ENCODE data around the gene HEBP1.

HEBP1 gene

GRCh38 chr12:12990700-12991468 is 9.2 kb downstream of the HEBP1 start:
- peak; percentile 83 for DNase-seq (ENCODE audit: low read depth, low spot score)

- no peak for DNase-seq (ENCODE audit: low read depth, low spot score)
These were observed 12.6 kb downstream of the HEBP1 start for GRCh38 chr12:12987421-12987820.

GRCh38 chr12:12986775-12987331 is 13.2 kb downstream of the HEBP1 start:
- no peak for DNase-seq (ENCODE audit: low read depth, low spot score)

- DNase-seq (ENCODE audit: low read depth, low spot score) = peak; percentile 79
These were observed 14.2 kb downstream of the HEBP1 start for GRCh38 chr12:12985817-12986408.

- DNase-seq (ENCODE audit: low read depth, low spot score) = no peak
These were observed 15.9 kb downstream of the HEBP1 start for GRCh38 chr12:12984149-12984548.

- DNase-seq (ENCODE audit: low read depth, low spot score) = no peak
These were observed 16.5 kb downstream of the HEBP1 start for GRCh38 chr12:12983420-12984035.

GRCh38 chr12:12982331-12982730 is 17.7 kb downstream of the HEBP1 start:
- no peak for DNase-seq (ENCODE audit: low read depth, low spot score)

GRCh38 chr12:12979731-12980259 is 20.3 kb downstream of the HEBP1 start:
- peak; percentile 52 for DNase-seq (ENCODE audit: low read depth, low spot score)

GRCh38 chr12:12979126-12979525 is 20.9 kb downstream of the HEBP1 start:
- no peak for DNase-seq (ENCODE audit: low read depth, low spot score)

GRCh38 chr12:12977231-12977630 is 22.8 kb downstream of the HEBP1 start:
- DNase-seq (ENCODE audit: low read depth, low spot score) = no peak

- DNase-seq (ENCODE audit: low read depth, low spot score) = no peak
These were observed 23.7 kb downstream of the HEBP1 start for GRCh38 chr12:12976366-12976765.

- DNase-seq (ENCODE audit: low read depth, low spot score) = peak; percentile 59
These were observed 24.6 kb downstream of the HEBP1 start for GRCh38 chr12:12975322-12976077.

- DNase-seq (ENCODE audit: low read depth, low spot score) = no peak
These were observed 25.9 kb downstream of the HEBP1 start for GRCh38 chr12:12974211-12974610.

GRCh38 chr12:12973019-12973418 is 27.0 kb downstream of the HEBP1 start:
- DNase-seq (ENCODE audit: low read depth, low spot score) = no peak

- DNase-seq (ENCODE audit: low read depth, low spot score) = no peak
These were observed 34.2 kb downstream of the HEBP1 start for GRCh38 chr12:12965836-12966235.

- DNase-seq (ENCODE audit: low read depth, low spot score) = no peak
These were observed 35.8 kb downstream of the HEBP1 start for GRCh38 chr12:12964255-12964654.

GRCh38 chr12:12960639-12961209 is 39.3 kb downstream of the HEBP1 start:
- no peak for DNase-seq (ENCODE audit: low read depth, low spot score)

- no peak for DNase-seq (ENCODE audit: low read depth, low spot score)
These were observed 41.2 kb downstream of the HEBP1 start for GRCh38 chr12:12958886-12959285.

GRCh38 chr12:12954878-12955625 is 45.0 kb downstream of the HEBP1 start:
- no peak for DNase-seq (ENCODE audit: low read depth, low spot score)

GRCh38 chr12:12954356-12954755 is 45.7 kb downstream of the HEBP1 start:
- DNase-seq (ENCODE audit: low read depth, low spot score) = no peak

- no peak for DNase-seq (ENCODE audit: low read depth, low spot score)
These were observed 48.0 kb downstream of the HEBP1 start, which contains the start of gene GPRC5D for GRCh38 chr12:12952036-12952435. Gene GPRC5D, minus strand, starts transcription at chr12:12952170. Its CDS starts 1,786 bp downstream, at chr12:12950384.

All from ELF-1 (cell line).